ENCODE results near the gene TRIM66. TPM values are rescaled to one million over a fixed set of nuclear protein-coding genes. Genes with fewer than 3 reads are reported as not detected.

Gene TRIM66
- total and polyA plus RNA-seq, 2 donors (not counting 3 experiments of a cell fraction or from before 2014, with no cell fraction given), result 5.5 to 11.7 TPM

DNA sequence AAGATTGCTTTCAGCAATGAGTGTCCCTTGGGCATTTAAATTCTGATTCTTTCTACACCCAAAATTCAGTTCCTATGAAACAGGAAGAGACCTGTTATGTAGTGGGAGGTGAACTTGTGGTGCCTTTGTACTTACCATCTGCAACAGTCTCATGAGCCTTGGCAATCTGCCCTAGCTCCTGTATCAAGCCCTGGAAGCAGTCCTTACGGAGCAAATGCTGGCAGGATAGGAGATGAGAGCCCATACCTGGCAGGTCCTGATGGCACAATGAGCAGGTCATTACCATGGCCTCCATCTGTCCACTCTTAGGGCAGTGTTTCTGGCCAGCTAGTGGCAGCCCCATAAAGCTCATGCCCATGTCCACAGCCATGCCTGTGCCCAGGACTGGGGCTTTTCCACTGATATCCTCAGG, 10.8 kb downstream of the TRIM66 start:
- peak overlapping the region; percentile 53 for H3K9ac ChIP-seq (replicated peaks; ENCODE audit: extremely low read depth, insufficient read depth, low read length)
- dilution Hi-C loops (cut with MboI; ENCODE audit: extremely low pct_ligation_motif_present, low sequenced_read_pairs), result no loop called here
- intact Hi-C loops (cut with micrococcal nuclease), result loop anchor here (1.0 kb wide), 1 partner anchor 11 kb away; the partner anchor contains the start of genes RPL27A and TRIM66

More for the DNA sequence above, 10.8 kb downstream of the TRIM66 start:
- FAIRE-seq (no peak), DNase-seq (ENCODE audit: low read depth, low spot score) (no peak)
- peak overlapping the region; percentile 75 for H3K4me2 ChIP-seq (ENCODE audit: insufficient read depth, low read length)
- peaks cover 0 to 2% of the 10 kb centered on the region in 2 experiments for H3K36me3 ChIP-seq (ENCODE audit: control insufficient read depth in 2 of 2, extremely low read depth in 1 of 2, insufficient read depth in 2 of 2, low read length in 2 of 2)
- H3K27ac ChIP-seq (ENCODE audit: insufficient read depth, low read depth, low read length), result peak overlapping the region; percentile 78
- no peak for TF ChIP-seq POLR2A (IDR thresholded peaks at IDR 0.05; ENCODE audit: low read depth, low read length)
- no peak for TF ChIP-seq MYC (IDR thresholded peaks at IDR 0.05; ENCODE audit: low read depth, low read length)
- no peak for TF ChIP-seq JUN (IDR thresholded peaks at IDR 0.05; ENCODE audit: borderline replicate concordance, insufficient read depth, insufficient read length, low read depth)
- no peak for TF ChIP-seq FOS (IDR thresholded peaks at IDR 0.05; ENCODE audit: borderline replicate concordance, insufficient read depth, low read length)
- TF ChIP-seq EZH2 (IDR thresholded peaks at IDR 0.05; ENCODE audit: borderline replicate concordance, low read depth, low read length, severe bottlenecking), result no peak
- TF ChIP-seq CTCF (IDR thresholded peaks at IDR 0.05; ENCODE audit: extremely low read depth in 1 of 2, insufficient read depth in 1 of 2, low read depth in 1 of 2, low read length in 2 of 2), result no peak
- no peak for TF ChIP-seq GATA2 (IDR thresholded peaks at IDR 0.05; ENCODE audit: insufficient read depth, insufficient read length, low read depth, low read length)
- TF ChIP-seq MAX (IDR thresholded peaks at IDR 0.05; ENCODE audit: insufficient read depth, insufficient read length), result no peak
- TF ChIP-seq POLR2AphosphoS5 (IDR thresholded peaks at IDR 0.05; ENCODE audit: insufficient read depth, low read depth, low read length), result no peak
- no peaks in the 10 kb centered on the region for H3K9me1 ChIP-seq (replicated peaks; ENCODE audit: control insufficient read depth, extremely low read depth, insufficient read depth, low read length)
- no peaks in the 10 kb centered on the region for H3K27me3 ChIP-seq (ENCODE audit: control insufficient read depth in 2 of 2, insufficient read depth in 2 of 2, low read length in 2 of 2)
- H3K4me3 ChIP-seq (replicated peaks in 1 of 3; ENCODE audit: insufficient read depth in 1 of 3, low read depth in 1 of 3, low read length in 3 of 3), result no peak overlapping the region
- H3K79me2 ChIP-seq (ENCODE audit: control insufficient read depth, insufficient read depth, low read length), result no peaks in the 10 kb centered on the region
- no TSS peak for BruUV-seq (replicated peaks)
- H4K20me1 ChIP-seq (replicated peaks; ENCODE audit: control insufficient read depth, extremely low read depth, insufficient read depth, low read length), result no peaks in the 10 kb centered on the region
- ChIA-PET POLR2A (interaction anchor here (1.1 kb wide), 1 partner anchor 10 kb away, joined by 3 read pairs; the partner anchor contains the start of genes RPL27A and TRIM66), CTCF (interaction anchor here (1.2 to 1.7 kb wide), 4 partner anchors 9 to 288 kb away, joined by 3 to 17 read pairs (median 4); partner anchors contain the start of genes RPL27A and TRIM66)
- H2AFZ ChIP-seq (ENCODE audit: low read depth, low read length), result peak overlapping the region; percentile 78
- peaks cover 18% of the 10 kb centered on the region for H3K4me1 ChIP-seq (ENCODE audit: control insufficient read depth, extremely low read depth, insufficient read depth, low read length)
- H3K9me3 ChIP-seq (replicated peaks; ENCODE audit: control insufficient read depth, insufficient read depth, low read length), result no peaks in the 10 kb centered on the region

All from endothelial cell of umbilical vein (primary cell).